HG02642 (cell line): Measurements from ENCODE around the gene TMEM120A.
"Not testable (repeated sequence)": the region's sequence is repeated elsewhere in the genome, so short reads cannot be mapped to it uniquely, and the experiment has no call there.

Experiments
- ATAC-seq: cut with Tn5 transposase; IDR thresholded peaks from one replicate; pipeline ENCODE4 v1.9.1; 2021; ENCODE audit warnings: mild to moderate bottlenecking; ENCODE audit not compliant: unreplicated experiment, poor library complexity

TMEM120A gene

GRCh38 chr7:75994388-75995051, at the start of gene TMEM120A:
Gene TMEM120A (minus strand): TSS chr7:75994595. CDS start chr7:75994570, 25 bp downstream.
- ATAC-seq: peak; percentile 96

GRCh38 chr7:76040126-76040525, 45.7 kb upstream of the TMEM120A start:
- no peak for ATAC-seq

- ATAC-seq: no peak
Measured at GRCh38 chr7:76037310-76037709, 42.9 kb upstream of the TMEM120A start.

GRCh38 chr7:76031964-76032363, 37.6 kb upstream of the TMEM120A start:
- ATAC-seq: no peak

- ATAC-seq: not testable (repeated sequence)
Measured at GRCh38 chr7:76029682-76030081, 35.3 kb upstream of the TMEM120A start.

- ATAC-seq: no peak
Measured at GRCh38 chr7:76023002-76023401, 28.6 kb upstream of the TMEM120A start.

GRCh38 chr7:76022026-76022780, 27.8 kb upstream of the TMEM120A start:
- no peak for ATAC-seq

GRCh38 chr7:76020031-76020714, 25.8 kb upstream of the TMEM120A start:
- ATAC-seq: no peak

DNA sequence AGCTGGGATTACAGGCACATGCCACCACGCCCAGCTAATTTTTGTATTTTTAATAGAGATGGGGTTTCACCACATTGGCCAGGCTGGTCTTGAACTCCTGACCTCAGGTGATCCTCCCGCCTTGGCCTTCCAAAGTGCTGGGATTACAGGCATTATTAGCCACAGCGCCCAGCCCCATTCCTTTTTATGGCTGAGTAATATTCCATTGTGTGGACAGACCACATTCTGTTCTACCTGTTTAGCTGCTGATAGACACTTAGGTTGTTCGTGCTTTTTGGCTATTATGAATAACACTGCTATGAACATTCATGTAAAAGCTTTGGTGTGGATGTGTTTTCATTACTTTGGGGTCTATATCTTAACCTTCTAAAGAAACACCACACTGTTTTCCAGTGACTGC, 24.1 kb upstream of the TMEM120A start:
- not testable (repeated sequence) for ATAC-seq

GRCh38 chr7:76016191-76016947, 22.0 kb upstream of the TMEM120A start:
- no peak for ATAC-seq

- no peak for ATAC-seq
Measured at GRCh38 chr7:76011442-76011861, 17.1 kb upstream of the TMEM120A start.

GRCh38 chr7:76009672-76010600, 15.5 kb upstream of the TMEM120A start:
- ATAC-seq: no peak

DNA sequence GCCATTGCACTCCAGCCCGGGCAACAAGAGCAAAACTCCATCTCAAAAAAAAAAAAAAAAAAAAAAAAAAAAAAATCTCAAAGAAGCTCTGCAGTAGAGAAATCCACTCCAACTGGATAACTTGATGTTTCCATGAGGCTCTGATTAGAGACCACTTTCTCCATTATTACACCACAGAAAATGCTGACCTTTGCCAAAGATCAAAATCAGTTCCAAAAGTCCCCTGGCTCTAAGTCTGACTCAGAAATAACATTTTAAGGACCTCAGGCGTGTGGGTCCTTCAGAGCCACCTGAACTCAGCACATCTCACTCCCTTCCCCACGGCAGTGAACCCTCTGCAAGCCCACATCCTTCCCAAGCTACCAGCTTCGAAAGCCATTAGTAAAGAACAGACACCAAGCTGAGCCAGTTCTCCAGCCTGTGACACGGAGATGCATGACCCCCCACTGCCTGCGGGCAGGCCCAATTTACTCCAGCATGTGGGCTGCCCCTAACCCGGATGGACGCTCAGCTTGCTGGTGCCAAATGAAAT, 13.8 kb upstream of the TMEM120A start:
- no peak for ATAC-seq

DNA sequence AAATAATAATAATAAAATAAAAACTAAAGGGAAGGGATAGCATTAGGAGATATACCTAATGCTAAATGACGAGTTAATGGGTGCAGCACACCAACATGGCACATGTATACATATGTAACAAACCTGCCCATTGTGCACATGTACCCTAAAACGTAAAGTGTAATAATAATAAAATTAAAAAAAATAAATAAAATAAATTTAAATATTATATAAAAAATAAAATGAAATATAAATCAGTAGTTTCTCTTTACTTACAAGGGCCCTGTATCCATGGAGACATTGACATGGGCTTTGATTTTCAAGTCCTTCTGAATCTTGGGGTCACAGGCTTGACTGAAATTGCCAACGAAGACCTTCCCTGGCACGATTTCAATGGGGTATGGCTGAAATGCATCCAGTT, 10.6 kb upstream of the TMEM120A start:
- not testable (repeated sequence) for ATAC-seq

DNA sequence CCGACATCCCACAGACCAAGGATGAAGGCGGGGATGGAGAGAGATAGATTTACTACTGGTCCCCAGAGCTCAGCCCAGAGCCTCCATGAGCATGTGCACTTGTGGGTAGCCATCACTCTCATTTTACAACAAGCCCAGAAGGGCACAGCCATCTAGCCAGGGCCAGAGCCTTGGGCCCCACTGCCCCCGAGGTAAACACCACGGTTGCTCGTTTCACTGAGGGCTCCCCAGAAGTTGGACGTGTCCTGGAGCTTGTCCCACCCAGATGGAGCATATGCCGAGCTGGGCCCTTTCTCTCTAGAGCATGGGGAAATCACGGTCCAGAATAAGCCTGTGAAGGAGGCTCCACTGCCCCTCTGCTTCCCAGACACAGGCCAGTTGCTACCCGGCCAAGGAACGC, 9.0 kb upstream of the TMEM120A start:
- no peak for ATAC-seq

DNA sequence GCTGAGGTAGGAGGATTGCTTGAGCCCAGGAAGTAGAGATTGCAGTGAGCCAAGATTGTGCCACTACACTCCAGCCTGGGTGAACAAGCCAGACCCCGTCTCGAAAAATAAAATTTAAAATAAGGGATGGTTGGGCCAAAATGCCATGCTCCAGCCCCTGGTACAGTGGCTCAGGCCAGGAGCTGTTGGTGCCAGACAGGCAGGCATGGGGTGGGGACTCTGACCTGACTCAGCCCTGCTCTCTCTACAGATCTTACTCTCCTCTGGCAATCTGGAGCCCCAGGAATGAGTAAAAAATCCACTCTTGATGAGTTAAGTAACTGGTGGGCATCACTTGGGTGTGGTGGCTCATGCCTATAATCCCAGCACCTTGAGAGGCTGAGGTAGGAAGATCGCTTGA, 8.4 kb upstream of the TMEM120A start:
- ATAC-seq: no peak

- ATAC-seq: no peak
Measured at GRCh38 chr7:76002139-76002538, 7.7 kb upstream of the TMEM120A start.

DNA sequence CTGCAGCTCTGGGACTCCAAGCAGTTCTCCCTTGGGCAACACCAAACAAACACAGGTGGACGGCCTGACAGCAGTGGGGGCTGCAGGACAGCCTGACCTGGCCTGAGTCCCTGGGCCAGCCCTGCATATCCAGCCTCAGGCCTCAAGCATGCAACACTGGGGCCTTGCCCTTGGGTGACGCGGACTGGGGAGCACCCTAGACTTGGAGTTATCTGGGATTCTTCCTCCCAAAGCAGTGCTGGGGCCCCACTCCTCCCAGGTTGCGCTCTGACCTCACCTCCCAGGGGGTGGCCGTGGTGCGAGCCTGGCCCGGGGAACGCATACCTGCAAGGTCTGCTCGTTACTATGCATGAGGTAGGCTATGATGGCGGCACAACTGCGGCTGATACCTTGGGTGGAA, 6.2 kb upstream of the TMEM120A start:
- no peak for ATAC-seq

- no peak for ATAC-seq
Measured at GRCh38 chr7:75998038-75998437, 3.6 kb upstream of the TMEM120A start.
